Ishikawa (cell line): Measurements from ENCODE around the gene GAPVD1.

Experiments used
- CEBPB ChIP-seq: IDR thresholded peaks from 2 replicates; pipeline ENCODE4 v1.6.1; 2012
- CREB1 ChIP-seq: IDR thresholded peaks from 2 replicates; pipeline ENCODE4 v1.6.1; 2012; ENCODE audit warnings: low read depth
- EGR1 ChIP-seq: IDR thresholded peaks from 2 replicates; pipeline ENCODE4 v1.6.1; 2012
- EP300 ChIP-seq: IDR thresholded peaks from 2 replicates; pipeline ENCODE4 v1.6.1; 2012; ENCODE audit warnings: borderline replicate concordance
- FOXM1 ChIP-seq: IDR thresholded peaks from 2 replicates; pipeline ENCODE4 v1.6.1; 2012; ENCODE audit warnings: low read depth, borderline replicate concordance
- MAX ChIP-seq: IDR thresholded peaks from 2 replicates; pipeline ENCODE4 v1.6.1; 2012
- NFIC ChIP-seq: IDR thresholded peaks from 2 replicates; pipeline ENCODE4 v1.6.1; 2012
- RAD21 ChIP-seq: IDR thresholded peaks from 2 replicates; pipeline ENCODE4 v1.6.1; 2012; ENCODE audit warnings: low read depth
- TAF1 ChIP-seq: IDR thresholded peaks from 2 replicates; pipeline ENCODE4 v1.6.1; 2012; ENCODE audit warnings: low read depth, mild to moderate bottlenecking
- TCF12 ChIP-seq: IDR thresholded peaks from 2 replicates; pipeline ENCODE4 v1.6.1; 2012; ENCODE audit warnings: low read depth
- TEAD4 ChIP-seq: IDR thresholded peaks from 2 replicates; pipeline ENCODE4 v1.6.1; 2012
- USF1 ChIP-seq: IDR thresholded peaks from 2 replicates; pipeline ENCODE4 v1.6.1; 2012
- YY1 ChIP-seq: IDR thresholded peaks from 2 replicates; pipeline ENCODE4 v1.6.1; 2012; ENCODE audit warnings: low read depth
- ZBTB7A ChIP-seq: IDR thresholded peaks from 2 replicates; pipeline ENCODE4 v1.6.1; 2012; ENCODE audit warnings: low read depth
- TF ChIP-seq, protein P1 (sequence below): IDR thresholded peaks from 2 replicates; pipeline ENCODE4 v1.6.1; 2012; ENCODE audit warnings: low read depth, mild to moderate bottlenecking

Gene GAPVD1

DNA sequence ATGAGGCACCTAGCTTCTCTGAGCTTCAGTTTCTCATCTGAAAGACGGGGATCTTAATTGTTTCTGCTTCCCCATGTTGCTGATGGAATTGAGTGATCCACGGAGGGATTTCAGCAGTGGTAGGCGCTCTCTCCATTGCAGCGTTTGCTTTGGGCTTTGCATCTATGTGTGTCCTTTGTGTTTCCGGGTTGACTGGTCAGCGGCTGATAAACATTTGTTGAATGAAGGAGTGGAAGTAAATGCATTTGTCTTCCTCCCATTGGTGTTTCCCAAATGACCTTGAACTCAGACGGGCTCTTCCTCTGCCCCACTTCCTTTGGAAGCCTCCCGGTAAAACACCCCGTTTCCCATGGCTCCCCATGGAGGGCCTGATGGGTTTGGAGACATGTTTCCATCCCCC lies 117.2 kb downstream of the GAPVD1 start:
- no peak for TF ChIP-seq EP300
- TF ChIP-seq TEAD4, result no peak
- no peak for TF ChIP-seq RAD21
- TF ChIP-seq USF1, result no peak
- TF ChIP-seq EGR1, result no peak
- TF ChIP-seq, protein P1, sequence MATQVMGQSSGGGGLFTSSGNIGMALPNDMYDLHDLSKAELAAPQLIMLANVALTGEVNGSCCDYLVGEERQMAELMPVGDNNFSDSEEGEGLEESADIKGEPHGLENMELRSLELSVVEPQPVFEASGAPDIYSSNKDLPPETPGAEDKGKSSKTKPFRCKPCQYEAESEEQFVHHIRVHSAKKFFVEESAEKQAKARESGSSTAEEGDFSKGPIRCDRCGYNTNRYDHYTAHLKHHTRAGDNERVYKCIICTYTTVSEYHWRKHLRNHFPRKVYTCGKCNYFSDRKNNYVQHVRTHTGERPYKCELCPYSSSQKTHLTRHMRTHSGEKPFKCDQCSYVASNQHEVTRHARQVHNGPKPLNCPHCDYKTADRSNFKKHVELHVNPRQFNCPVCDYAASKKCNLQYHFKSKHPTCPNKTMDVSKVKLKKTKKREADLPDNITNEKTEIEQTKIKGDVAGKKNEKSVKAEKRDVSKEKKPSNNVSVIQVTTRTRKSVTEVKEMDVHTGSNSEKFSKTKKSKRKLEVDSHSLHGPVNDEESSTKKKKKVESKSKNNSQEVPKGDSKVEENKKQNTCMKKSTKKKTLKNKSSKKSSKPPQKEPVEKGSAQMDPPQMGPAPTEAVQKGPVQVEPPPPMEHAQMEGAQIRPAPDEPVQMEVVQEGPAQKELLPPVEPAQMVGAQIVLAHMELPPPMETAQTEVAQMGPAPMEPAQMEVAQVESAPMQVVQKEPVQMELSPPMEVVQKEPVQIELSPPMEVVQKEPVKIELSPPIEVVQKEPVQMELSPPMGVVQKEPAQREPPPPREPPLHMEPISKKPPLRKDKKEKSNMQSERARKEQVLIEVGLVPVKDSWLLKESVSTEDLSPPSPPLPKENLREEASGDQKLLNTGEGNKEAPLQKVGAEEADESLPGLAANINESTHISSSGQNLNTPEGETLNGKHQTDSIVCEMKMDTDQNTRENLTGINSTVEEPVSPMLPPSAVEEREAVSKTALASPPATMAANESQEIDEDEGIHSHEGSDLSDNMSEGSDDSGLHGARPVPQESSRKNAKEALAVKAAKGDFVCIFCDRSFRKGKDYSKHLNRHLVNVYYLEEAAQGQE, result no peak
- no peak for TF ChIP-seq FOXM1
- TF ChIP-seq ZBTB7A, result no peak
- TF ChIP-seq TCF12, result no peak

DNA sequence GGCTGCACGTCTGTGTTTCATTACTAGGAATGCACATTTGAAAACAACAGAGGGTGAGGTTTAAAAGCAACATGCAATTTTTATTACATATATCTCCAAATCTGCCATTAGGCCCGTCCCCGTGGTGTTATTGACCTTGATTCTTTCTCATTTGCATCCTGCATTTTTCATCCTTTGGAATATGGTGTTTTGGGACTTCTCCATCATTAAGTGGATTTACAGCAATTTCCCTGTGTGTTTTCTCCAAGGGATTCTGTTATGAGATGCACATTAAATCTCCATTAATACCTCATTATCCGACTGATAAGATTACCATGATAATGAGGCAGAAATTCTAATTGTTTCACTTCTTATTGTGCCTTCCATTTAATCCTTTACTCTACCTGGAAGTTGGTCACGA lies 117.6 kb downstream of the GAPVD1 start:
- TF ChIP-seq MAX (no peak), TAF1 (no peak), USF1 (no peak), FOXM1 (no peak), CREB1 (no peak), NFIC (no peak), ZBTB7A (no peak), TCF12 (no peak), TEAD4 (no peak), YY1 (no peak)
- TF ChIP-seq, protein P1, result no peak

DNA sequence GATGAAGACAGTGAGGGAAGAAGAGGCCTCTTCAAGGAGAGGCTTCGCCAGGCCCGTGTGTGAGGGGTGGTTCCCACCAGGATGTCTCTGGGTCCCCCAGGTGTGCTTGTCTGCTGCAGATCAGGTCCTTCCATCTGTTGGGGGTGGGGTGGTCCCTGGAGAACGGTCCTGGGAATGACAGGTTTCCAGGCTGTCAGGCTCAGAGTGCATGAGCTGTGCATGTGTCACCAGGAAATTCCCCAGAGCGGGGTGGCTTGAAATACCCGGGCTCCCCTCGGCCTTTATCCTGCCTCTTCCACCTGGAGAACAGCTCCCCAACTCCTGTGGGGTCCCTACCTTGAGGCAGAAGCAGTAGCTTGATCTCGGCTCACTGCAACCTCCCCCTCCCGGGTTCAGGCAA lies 118.8 kb downstream of the GAPVD1 start:
- no peak for TF ChIP-seq CEBPB

GRCh38 chr9:125387861-125388524 lies 126.4 kb downstream of the GAPVD1 start:
- TF ChIP-seq TCF12 (no peak), EGR1 (no peak), CEBPB (no peak), YY1 (no peak), TEAD4 (no peak), MAX (no peak), TAF1 (no peak), USF1 (no peak), FOXM1 (no peak), RAD21 (no peak), ZBTB7A (no peak), CREB1 (no peak), NFIC (no peak), EP300 (no peak)
- TF ChIP-seq, protein P1, result no peak

- no peak for TF ChIP-seq NFIC
- no peak for TF ChIP-seq TAF1
- TF ChIP-seq TEAD4, result no peak
- TF ChIP-seq FOXM1, result no peak
- no peak for TF ChIP-seq CREB1
- TF ChIP-seq RAD21, result no peak
- no peak for TF ChIP-seq YY1
- no peak for TF ChIP-seq EP300
- TF ChIP-seq ZBTB7A, result no peak
- TF ChIP-seq EGR1, result no peak
- no peak for TF ChIP-seq MAX
- TF ChIP-seq, protein P1, result no peak
- no peak for TF ChIP-seq CEBPB
- TF ChIP-seq TCF12, result no peak
- TF ChIP-seq USF1, result no peak
Observed at GRCh38 chr9:125388978-125389377, 127.4 kb downstream of the GAPVD1 start.
